ENCODE measurements around the gene SNX6.
"Not testable (repeated sequence)": the region's sequence is repeated elsewhere in the genome, so short reads cannot be mapped to it uniquely, and the experiment has no call there.

The SNX6 gene

GRCh38 chr14:34634360-34634771 lies 4.4 kb upstream of the SNX6 start:
- DNase-seq (ENCODE audit: low read depth, low spot score), result not testable (repeated sequence)

GRCh38 chr14:34633742-34634141 lies 3.8 kb upstream of the SNX6 start:
- DNase-seq (ENCODE audit: low read depth, low spot score), result no peak

DNA sequence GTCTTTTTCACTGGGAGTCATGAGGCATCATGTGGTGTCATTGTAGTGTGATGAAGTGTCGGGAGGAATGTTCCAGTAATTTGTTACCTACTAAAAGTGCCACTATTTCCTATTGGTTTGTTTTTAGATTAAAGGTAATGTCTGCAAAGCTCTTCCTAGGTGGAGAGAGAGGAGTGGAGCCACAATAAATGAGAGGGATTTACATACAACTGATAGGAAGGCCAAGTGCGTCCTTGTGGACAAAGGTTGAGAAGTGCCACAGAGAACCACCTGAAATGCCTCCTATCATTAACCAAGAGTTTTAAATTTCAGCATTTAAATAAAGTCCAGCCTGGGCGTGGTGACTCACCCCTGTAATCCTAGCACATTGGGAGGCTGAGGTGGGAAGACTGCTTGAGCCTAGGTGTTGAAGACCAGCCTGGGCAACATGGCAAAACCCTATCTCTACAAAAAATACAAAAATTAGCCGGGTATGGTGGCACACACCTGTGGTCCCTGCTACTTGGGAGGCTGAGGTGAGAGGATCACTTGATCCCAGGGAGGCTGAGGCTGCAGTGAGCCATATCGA lies 2.5 kb upstream of the SNX6 start:
- no peak for DNase-seq (ENCODE audit: low read depth, low spot score)

DNA sequence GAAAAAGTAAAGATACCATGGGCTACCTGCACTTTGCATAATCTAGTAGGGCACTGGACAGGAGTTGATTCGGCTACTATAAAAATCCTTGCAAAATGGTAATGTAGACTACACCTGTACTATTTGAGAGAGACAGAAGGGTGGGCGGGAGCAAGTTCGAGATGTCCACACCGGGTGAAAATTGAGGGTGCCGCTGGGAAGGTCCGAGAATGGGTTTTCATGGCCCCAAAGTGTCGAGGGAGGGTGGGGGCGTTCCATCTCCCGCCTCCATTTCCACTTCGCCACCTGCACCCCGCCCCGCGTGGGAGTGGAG lies 648 bp downstream of the SNX6 start:
- no peak for DNase-seq (ENCODE audit: low read depth, low spot score)

- no peak for DNase-seq (ENCODE audit: low read depth, low spot score)
Observed at GRCh38 chr14:34628681-34629135, 1.2 kb downstream of the SNX6 start.

DNA sequence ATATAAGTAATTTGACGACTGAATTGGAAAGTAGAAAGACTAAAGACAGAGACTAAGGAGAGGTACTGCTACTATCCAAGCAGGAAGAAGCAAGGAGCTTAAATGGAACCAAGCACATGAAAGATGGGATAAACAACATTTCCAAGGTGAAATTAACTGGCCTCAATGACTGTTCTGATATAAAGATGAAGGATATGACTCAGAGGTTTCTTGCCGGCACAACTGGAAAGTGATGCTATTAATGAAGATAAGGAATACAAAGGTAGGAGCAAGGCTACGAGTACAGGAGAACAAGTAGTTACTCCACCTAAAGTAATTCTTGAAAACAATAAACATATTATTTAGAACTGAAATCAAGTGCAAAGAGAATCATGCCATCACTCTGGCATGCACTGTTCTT lies 6.4 kb downstream of the SNX6 start:
- DNase-seq (ENCODE audit: low read depth, low spot score), result no peak

- no peak for DNase-seq (ENCODE audit: low read depth, low spot score)
Observed at GRCh38 chr14:34620839-34621238, 9.1 kb downstream of the SNX6 start.

GRCh38 chr14:34620115-34620514 lies 9.8 kb downstream of the SNX6 start:
- no peak for DNase-seq (ENCODE audit: low read depth, low spot score)

DNA sequence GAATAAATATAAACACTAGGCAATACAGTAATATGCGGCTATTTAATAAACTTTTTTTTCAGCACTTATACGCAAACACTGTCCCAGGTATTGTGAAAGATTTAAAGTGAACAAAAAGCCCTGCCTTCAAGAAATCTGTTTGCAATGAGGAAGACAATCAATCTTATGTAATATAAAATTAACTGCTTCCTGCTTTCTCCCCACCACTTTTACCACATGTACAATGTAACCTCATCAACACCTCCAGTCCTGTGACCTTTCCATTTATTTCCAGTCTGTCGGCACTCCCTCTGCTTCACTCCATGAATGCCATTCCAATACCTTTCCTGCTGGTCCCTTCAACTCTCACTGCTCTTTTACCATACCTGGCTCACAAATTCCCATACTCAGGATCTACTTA lies 10.5 kb downstream of the SNX6 start:
- no peak for DNase-seq (ENCODE audit: low read depth, low spot score)

DNA sequence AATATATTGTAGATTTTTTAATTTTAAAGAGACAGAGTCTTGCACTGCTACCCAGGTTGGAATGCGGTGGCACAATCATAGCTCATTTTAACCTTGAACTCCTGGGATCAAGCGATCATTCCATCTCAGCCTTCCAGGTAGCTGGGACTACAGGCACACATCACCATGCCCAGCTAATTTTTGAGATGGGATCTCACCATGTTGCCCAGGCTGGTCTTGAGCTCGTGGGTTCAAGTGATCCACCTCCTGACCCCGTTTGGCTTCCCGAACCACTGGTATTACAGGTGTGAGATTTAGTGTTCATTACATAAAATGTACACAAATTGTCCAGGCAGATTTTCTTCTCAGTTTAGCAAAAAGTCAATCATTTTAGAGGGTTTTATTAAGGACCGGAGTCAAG lies 13.6 kb downstream of the SNX6 start:
- no peak for DNase-seq (ENCODE audit: low read depth, low spot score)

DNA sequence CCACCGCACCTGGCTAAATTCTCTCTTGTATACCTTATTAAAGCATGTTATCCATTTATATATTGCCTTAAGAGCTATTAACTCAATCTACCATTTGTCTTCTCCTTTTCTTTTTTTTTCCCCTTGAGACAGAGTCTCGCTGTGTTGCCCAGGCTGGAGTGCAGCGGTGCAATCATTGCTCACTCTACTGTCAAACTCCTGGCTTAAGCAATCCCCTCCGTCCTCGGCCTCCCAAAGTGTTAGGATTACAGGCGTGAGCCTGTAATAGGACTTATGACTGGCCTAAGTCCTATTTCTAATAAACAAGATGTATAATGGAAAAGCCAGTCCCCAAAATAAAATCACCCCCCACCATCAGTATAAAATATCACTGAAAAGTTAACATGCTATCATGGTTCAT lies 14.4 kb downstream of the SNX6 start:
- DNase-seq (ENCODE audit: low read depth, low spot score), result no peak

GRCh38 chr14:34614638-34615037 lies 15.3 kb downstream of the SNX6 start:
- DNase-seq (ENCODE audit: low read depth, low spot score), result no peak

DNA sequence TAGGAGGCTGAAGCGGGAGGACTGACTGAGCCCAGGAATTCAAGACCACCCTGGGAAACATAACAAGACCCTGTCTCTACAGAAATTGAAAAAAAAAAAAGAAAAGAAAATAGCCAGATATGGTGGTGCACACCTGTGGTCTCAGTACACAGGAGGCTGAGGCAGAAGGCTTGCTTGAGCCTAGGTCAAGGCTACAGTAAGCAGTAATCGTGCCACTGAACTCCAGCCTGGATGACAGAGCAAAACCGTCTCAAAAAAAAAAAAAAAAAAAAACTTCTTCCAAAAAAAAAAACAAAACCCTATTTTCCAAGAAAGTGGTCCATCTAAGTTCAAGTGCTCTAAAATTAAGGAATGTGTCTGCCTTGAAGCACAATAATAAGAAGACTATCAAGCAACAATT lies 19.8 kb downstream of the SNX6 start:
- no peak for DNase-seq (ENCODE audit: low read depth, low spot score)

- no peak for DNase-seq (ENCODE audit: low read depth, low spot score)
Observed at GRCh38 chr14:34605461-34605860, 24.5 kb downstream of the SNX6 start.

DNA sequence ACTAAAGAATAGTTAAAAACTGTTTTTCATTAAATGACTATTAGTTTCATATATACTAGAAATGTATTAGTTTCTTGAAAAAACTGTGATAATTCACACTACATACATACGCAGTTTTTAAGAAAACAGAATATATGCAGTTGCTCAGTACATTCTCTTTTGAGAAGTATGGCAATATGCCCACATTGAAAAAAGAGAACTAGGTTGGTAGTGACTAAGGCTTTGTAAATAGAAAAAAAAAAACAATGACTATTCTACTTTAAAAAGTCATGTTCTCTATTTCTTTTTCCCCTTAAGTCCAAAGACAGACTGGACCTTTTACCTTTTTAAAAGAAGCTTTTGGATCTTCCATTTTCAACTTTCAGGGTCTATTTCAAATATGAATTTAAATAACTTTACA lies 25.0 kb downstream of the SNX6 start:
- no peak for DNase-seq (ENCODE audit: low read depth, low spot score)

DNA sequence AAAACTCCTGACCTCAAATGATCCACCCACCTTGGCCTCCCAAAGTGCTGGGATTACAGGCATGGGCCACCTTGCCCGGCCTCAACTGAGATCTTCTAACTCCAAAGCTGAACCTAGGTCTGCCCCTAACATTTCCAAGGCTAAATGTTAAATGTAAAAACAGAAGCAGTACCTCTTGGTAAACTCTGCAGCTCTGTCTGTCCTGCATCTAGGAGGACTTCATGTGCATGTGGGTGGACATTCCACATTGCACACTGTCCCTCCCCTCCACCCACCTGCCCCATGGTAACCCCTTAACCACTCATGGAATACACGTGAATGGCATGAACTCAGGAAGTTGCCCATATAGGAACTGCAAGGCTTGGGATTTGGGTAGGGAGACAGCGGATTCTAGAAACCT lies 33.1 kb downstream of the SNX6 start:
- no peak for DNase-seq (ENCODE audit: low read depth, low spot score)

- DNase-seq (ENCODE audit: low read depth, low spot score), result no peak
Observed at GRCh38 chr14:34593740-34594375, 36.1 kb downstream of the SNX6 start.

- DNase-seq (ENCODE audit: low read depth, low spot score), result no peak
Observed at GRCh38 chr14:34592623-34593022, 37.3 kb downstream of the SNX6 start.

DNA sequence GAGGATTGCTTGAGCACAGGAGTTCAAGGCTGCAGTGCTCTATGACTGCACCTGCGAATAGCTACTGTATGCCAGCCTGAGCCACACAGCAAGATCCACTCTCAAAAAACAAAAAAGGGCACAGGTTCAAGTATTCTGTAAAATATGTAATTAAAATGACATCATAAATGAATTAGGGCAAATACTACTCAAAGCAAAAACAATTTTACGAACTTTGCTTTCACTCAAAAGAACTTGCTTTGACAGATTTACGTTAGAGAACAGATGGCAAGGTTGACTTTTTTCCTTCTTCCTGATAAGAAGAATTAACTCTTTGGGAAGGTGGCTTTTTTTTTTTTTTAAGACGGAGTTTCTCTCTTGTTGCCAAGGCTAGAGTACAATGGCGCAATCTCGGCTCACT lies 46.4 kb downstream of the SNX6 start:
- DNase-seq (ENCODE audit: low read depth, low spot score), result no peak

- DNase-seq (ENCODE audit: low read depth, low spot score), result no peak
Observed at GRCh38 chr14:34582117-34582680, 47.7 kb downstream of the SNX6 start.

DNA sequence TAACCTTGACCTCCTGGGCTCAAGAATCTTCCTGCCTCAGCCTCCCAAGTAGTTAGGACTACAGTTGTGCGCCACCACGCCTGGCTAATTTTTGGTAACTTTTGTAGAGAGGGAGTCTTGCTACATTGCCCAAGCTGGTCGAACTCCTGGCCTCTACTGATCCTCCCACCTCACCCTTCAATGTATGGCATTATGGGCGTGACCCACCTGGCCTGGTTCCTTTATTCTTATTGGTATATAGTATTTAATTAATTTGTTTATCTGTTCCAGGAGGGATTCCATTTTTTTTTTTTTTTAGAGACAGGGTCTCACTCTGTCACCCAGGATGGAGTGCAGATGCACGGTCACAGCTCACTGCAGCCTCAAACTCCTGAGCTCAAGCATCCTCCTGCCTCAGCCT lies 49.6 kb downstream of the SNX6 start:
- DNase-seq (ENCODE audit: low read depth, low spot score), result no peak

DNA sequence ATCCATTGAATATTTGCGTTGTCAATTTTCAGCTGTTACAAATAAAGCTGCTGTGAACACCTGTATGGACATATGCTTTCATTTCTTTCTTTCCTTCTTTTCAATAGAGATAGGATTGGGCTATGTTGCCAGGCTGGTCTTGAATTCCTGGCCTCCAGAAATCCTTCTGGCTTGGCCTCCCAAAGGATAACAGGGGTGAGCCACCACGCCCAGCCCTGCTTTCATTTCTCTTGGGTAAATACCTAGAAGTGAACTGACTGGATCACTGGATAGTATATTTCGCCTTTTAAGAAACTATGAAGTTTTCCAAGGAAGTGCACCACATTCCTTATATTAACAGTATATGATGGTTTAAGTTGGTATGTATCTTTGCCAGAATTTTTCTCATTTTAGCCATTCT lies 58.2 kb downstream of the SNX6 start:
- DNase-seq (ENCODE audit: low read depth, low spot score), result no peak

GRCh38 chr14:34569750-34570149 lies 60.2 kb downstream of the SNX6 start:
- DNase-seq (ENCODE audit: low read depth, low spot score), result no peak

GRCh38 chr14:34568803-34569202 lies 61.1 kb downstream of the SNX6 start:
- DNase-seq (ENCODE audit: low read depth, low spot score), result no peak
